Stimulated activated CD8-positive, alpha-beta memory T cell treated with anti-CD3 and anti-CD28 coated beads, Interleukin-12 subunit alpha, Interleukin-12 subunit beta, amount 100 ng/mL, for 24 hours (primary cell): ENCODE data around the gene LDLRAP1.
"Not testable (repeated sequence)": the region's sequence is repeated elsewhere in the genome, so short reads cannot be mapped to it uniquely, and the experiment has no call there.

Experiments used
- DNase-seq: peaks from one replicate; pipeline ENCODE4 v3.0.0-alpha.2; 2020; ENCODE audit errors: extremely low read depth

The LDLRAP1 gene

GRCh38 chr1:25603779-25604538 is 60.6 kb downstream of the LDLRAP1 start:
- DNase-seq, result not testable (repeated sequence)

GRCh38 chr1:25607123-25607522 is 63.7 kb downstream of the LDLRAP1 start:
- DNase-seq, result no peak

GRCh38 chr1:25608488-25609178 is 65.2 kb downstream of the LDLRAP1 start:
- peak; percentile 76 for DNase-seq

DNA sequence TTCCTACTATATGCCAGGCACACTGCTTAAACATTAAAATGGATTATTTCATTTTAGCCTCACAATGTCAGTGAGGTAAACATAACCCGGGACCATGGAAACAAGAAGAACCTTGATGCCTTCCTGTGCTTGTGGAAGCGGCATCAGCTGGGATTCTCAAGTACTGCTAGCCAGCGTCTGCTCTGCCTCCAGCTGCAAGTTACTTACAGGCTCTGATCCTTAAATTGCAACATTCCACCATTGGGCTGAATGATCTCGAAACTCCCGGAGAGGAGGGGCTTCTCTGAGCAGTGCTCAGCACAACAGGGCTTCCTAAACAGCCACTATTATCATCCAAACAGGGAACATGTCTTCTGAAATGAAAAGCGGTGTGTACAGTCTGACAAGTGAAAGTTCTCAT is 66.5 kb downstream of the LDLRAP1 start:
- DNase-seq, result no peak

- no peak for DNase-seq
Observed at GRCh38 chr1:25610822-25611630, 67.6 kb downstream of the LDLRAP1 start.

DNA sequence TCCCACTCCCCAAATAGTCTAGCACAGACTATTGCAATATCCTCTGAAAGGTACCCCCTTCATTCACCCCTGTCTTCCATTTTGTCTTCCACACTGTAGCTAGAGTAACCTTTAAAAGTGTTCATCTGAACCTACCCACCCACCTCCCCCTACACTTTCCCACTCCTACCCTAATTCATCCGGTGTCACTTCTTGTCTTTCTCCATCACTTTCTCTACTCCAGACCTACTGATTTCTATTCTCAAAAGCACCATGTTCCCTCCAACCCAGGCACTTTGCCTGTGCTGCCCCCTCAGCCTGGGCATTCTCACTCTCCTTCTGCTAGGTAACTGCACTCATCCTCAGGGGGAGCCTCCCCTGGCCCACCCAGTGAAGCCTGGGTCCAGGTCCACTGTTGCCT is 68.4 kb downstream of the LDLRAP1 start:
- no peak for DNase-seq

- DNase-seq, result no peak
Observed at GRCh38 chr1:25612421-25612820, 69.0 kb downstream of the LDLRAP1 start.

DNA sequence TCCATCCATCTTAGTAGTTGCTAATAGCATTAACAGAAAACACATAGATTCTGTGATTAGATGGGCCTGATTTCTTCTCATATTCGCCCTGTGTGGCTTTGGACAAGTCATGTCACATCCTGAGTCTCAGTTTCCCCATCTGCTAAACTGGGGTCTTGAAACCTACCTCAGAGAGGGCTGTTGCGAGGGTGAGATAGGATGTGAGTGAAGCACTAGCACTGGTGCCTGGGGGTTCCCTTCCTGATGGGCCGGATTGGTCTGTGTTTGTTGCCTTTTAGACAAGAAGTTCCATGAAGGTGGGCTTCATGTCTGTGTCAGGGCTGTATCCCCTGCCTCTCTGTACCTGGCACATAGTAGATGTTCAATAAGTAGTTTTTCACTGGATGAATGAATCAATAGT is 69.7 kb downstream of the LDLRAP1 start:
- no peak for DNase-seq

GRCh38 chr1:25614501-25615171 is 71.2 kb downstream of the LDLRAP1 start:
- DNase-seq, result no peak

GRCh38 chr1:25615172-25615541 is 71.8 kb downstream of the LDLRAP1 start:
- no peak for DNase-seq

DNA sequence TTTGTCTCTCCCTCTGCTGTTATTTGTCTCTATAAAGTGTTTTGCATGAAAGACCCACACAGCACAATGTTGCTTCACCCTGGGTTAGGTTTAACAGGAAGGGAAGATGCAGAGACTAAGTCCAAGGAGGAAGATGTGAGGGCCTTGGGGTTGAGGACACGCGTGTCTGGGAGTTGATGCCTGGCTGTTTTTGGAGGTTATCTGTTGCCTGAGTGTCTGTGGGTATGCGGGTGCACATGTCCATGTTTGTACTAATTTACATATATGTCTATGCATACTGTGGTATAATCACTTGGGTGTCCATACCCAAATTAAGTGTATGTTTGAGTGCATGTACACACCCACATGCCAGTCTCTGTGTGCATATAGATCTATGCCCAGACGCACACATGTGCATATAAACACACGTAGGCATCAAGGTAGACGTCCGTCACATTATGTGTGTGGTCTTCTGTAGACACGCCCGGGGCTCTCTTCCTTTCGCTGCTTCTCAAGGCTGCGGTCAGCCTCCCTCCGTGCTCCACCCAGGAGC is 72.2 kb downstream of the LDLRAP1 start:
- DNase-seq, result no peak

DNA sequence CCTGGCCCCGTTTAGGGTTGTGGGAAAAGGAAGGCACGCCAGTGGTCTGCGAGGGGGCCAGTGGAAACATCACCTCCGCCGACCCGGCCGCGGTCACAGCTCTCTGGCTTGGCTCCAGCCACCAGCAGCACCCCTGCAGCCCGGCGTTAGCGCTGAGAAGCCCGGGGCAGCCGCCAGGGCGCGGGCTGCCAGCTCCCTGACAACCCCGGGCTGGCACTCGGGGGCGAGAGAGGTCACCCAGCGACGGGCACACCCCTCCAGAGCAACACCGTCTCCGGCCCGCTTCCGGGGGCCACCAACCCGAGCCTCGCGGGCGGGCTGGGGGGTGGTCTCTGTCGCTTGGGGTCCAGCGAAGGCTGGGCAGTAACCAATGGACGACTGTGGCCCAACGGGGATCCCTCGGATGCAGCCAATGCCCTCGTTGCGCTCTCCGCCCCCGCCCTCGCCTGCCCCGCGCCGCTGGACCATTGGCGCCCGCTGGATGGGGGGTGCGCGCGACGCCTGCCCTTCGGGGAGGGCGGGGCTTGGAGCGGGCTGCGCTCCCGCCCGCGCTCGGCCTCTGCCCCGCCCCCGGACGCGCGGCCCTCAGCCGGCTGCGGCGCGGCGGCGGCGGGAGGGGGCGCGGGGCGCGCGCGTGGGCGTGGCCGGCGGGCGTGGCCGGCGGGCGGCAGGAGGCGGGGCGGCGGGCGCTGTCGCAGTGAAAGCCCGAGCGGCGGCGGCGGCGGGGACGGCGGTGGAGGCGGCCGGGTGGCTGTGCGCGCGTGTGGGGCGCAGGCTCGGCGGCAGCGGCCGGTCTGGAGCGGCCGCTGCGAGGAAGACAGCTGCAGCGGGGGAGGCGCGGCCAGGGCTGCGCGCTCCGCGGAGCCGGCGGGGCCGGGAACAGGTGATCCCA is 72.9 kb downstream of the LDLRAP1 start, which contains the start of gene MAN1C1:
Gene MAN1C1, plus strand, starts transcription at position 697 of the 892 bp plus-strand sequence. CDS start 1,007 bp downstream, outside the sequence.
- peak; percentile 58 for DNase-seq

DNA sequence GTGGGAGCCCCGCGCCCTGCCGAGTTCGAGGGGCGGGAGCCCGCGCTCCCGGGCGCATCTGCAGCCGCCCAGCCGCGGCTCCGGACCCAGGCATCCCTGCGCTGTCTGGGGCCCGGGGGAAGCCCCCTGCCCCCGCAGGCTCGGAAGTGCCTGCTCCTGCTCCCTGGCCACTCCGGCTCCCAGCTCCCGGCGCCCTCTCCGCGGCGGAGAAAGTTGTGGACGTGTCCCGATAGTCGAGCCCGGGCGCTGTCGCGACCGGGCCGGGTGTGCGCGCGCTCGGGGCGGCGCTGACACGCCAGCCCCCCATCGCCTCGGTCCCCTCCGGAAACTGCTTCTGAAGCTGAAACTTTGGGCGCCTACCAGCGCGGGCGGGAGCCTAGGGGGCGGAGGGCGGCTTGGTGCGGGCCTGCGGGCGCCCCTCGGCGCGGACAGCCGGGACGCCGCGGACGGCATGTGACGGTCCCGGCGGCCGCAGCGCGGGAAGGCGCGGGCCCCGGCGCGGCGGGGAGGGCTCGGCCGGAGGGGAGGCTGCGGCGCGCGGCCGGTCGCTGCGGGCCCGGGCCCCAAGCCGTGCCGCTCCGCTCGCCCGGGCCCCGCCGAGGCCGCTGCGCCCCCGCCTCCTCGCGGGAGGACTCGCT is 73.7 kb downstream of the LDLRAP1 start:
- DNase-seq, result no peak

DNA sequence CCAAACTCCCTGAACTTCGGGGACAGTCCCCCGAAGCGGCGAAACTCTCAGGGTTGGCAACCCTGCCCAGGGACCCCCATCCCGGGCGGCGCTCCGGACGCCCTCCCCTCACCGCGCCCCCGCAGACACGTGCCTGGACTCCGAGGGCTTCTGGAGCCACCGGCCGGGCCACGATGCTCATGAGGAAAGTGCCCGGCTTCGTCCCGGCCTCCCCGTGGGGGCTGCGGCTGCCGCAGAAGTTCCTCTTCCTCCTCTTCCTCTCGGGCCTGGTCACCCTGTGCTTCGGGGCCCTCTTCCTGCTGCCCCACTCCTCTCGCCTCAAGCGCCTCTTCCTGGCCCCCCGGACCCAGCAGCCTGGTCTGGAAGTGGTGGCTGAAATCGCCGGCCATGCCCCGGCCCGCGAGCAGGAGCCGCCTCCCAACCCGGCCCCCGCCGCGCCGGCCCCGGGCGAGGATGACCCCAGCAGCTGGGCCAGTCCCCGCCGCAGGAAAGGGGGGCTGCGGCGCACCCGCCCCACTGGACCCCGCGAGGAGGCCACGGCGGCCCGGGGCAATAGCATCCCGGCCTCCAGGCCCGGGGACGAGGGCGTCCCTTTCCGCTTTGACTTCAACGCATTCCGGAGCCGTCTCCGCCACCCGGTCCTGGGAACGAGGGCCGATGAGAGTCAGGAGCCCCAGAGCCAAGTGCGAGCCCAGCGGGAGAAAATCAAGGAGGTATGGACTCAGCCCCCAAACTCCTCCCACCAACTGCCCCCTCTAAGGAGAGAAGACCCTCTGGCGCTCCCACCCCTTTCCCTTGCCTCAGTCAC is 74.4 kb downstream of the LDLRAP1 start:
- DNase-seq, result no peak

- no peak for DNase-seq
Observed at GRCh38 chr1:25618433-25618808, 75.0 kb downstream of the LDLRAP1 start.
